IMR-90 (cell line): ENCODE data around the gene KIAA0825. TPM values are rescaled to one million over a fixed set of nuclear protein-coding genes. Genes with fewer than 3 reads are reported as not detected.

Experiments used
- ATAC-seq: fragments of 200-7000 bp; cut with Tn5 transposase; 2 replicates; pipeline ENCODE4 v1.9.1; 2020; ENCODE audit warnings: low read depth, mild to moderate bottlenecking, moderate library complexity
- BruUV-seq: library from RNA; stranded (reverse); fragments of 400-500 nt; replicated peaks from 2 replicates; lab custom pipeline; 2021; lab: Mats Ljungman, UMichigan
- CTCF ChIA-PET: fragments of 300-600 bp; formaldehyde crosslinking; extraction: SDS; loops from one replicate; lab custom pipeline; 2021; ENCODE audit warnings: antibody characterized with exemption; lab: Yijun Ruan, JAX
- POLR2A ChIA-PET: fragments of 300-600 bp; sonication (Branson Sonifier 250); formaldehyde crosslinking; loops from one replicate; lab custom pipeline; 2022; ENCODE audit warnings: antibody characterized with exemption; ENCODE audit not compliant: unreplicated experiment; lab: Charles Lee
- DNase-seq: peaks from one replicate; pipeline ENCODE4 v3.0.0; 2013
- H2AFZ ChIP-seq: replicated peaks from 2 replicates; pipeline ENCODE3; 2013; ENCODE audit warnings: low read length, mild to moderate bottlenecking; ENCODE audit not compliant: poor library complexity
- H2AK5ac ChIP-seq: 2 replicates; pipeline ENCODE4 v1.6.1; 2013; ENCODE audit warnings: low read depth, low read length, inconsistent platforms
- H2AK9ac ChIP-seq: replicated peaks from 2 replicates; pipeline ENCODE3; 2013; ENCODE audit warnings: mild to moderate bottlenecking, low read depth, low read length, moderate library complexity; ENCODE audit not compliant: poor library complexity
- H2BK120ac ChIP-seq: 2 replicates; pipeline ENCODE4 v1.6.1; 2013; ENCODE audit warnings: low read depth, low read length, inconsistent platforms
- H2BK15ac ChIP-seq: 3 replicates; pipeline ENCODE4 v1.6.1; 2013; ENCODE audit warnings: low read depth, low read length, inconsistent platforms
- H2BK20ac ChIP-seq: 2 replicates; pipeline ENCODE4 v1.6.1; 2013; ENCODE audit warnings: low read depth, mild to moderate bottlenecking, inconsistent platforms, low read length, moderate library complexity
- H2BK5ac ChIP-seq: 2 replicates; pipeline ENCODE4 v1.6.1; 2013; ENCODE audit warnings: mild to moderate bottlenecking, low read depth, low read length, inconsistent platforms; ENCODE audit not compliant: poor library complexity, severe bottlenecking
- H3K14ac ChIP-seq: replicated peaks from 2 replicates; pipeline ENCODE4 v1.6.1; 2013; ENCODE audit warnings: low read depth, low read length, inconsistent platforms
- H3K18ac ChIP-seq: 2 replicates; pipeline ENCODE4 v1.6.1; 2013; ENCODE audit warnings: low read depth, low read length, control low read depth
- H3K23ac ChIP-seq: 2 replicates; pipeline ENCODE4 v1.6.1; 2013; ENCODE audit warnings: low read depth, low read length, inconsistent platforms
- H3K27ac ChIP-seq: 2 replicates; pipeline ENCODE4 v1.5.1; 2013; ENCODE audit warnings: mild to moderate bottlenecking, control low read depth, low read length; ENCODE audit not compliant: insufficient read depth
- H3K27me3 ChIP-seq: 2 replicates; pipeline ENCODE4 v1.6.1; 2013; ENCODE audit warnings: low read length; ENCODE audit not compliant: control insufficient read depth, insufficient read depth
- H3K36me3 ChIP-seq: 2 replicates; pipeline ENCODE4 v1.6.1; 2013; ENCODE audit warnings: low read length, mixed read lengths; ENCODE audit not compliant: control insufficient read depth, insufficient read depth
- H3K4ac ChIP-seq: 2 replicates; pipeline ENCODE4 v1.6.1; 2013; ENCODE audit warnings: low read depth, low read length, inconsistent platforms
- H3K4me1 ChIP-seq: 2 replicates; pipeline ENCODE4 v1.6.1; 2013; ENCODE audit warnings: low read length, mixed read lengths; ENCODE audit not compliant: control insufficient read depth, insufficient read depth
- H3K4me2 ChIP-seq: 2 replicates; pipeline ENCODE4 v1.6.1; 2013; ENCODE audit warnings: low read depth, mild to moderate bottlenecking, control low read depth, low read length, moderate library complexity
- H3K4me3 ChIP-seq: 2 replicates; pipeline ENCODE4 v1.5.1; 2013; ENCODE audit warnings: low read depth, mild to moderate bottlenecking, control low read depth, low read length, moderate library complexity; ENCODE audit not compliant: insufficient read depth
- H3K56ac ChIP-seq: 2 replicates; pipeline ENCODE4 v1.6.1; 2013; ENCODE audit warnings: low read length, inconsistent platforms; ENCODE audit not compliant: insufficient read depth; ENCODE audit errors: extremely low read depth
- H3K79me1 ChIP-seq, 2 experiments: 2 replicates each; pipeline ENCODE4 v1.6.1; 2013; ENCODE audit warnings: low read length in 2 of 2, inconsistent platforms in 1 of 2, low read depth in 1 of 2
- H3K9ac ChIP-seq: 2 replicates; pipeline ENCODE4 v1.6.1; 2013; ENCODE audit warnings: low read depth, low read length, control low read depth
- H3K9me1 ChIP-seq: 2 replicates; pipeline ENCODE4 v1.6.1; 2013; ENCODE audit warnings: low read length, inconsistent platforms; ENCODE audit not compliant: insufficient read depth
- H3K9me3 ChIP-seq: 2 replicates; pipeline ENCODE4 v1.6.1; 2013; ENCODE audit warnings: low read length; ENCODE audit not compliant: control insufficient read depth, insufficient read depth
- H4K20me1 ChIP-seq: 2 replicates; pipeline ENCODE4 v1.6.1; 2013; ENCODE audit warnings: low read length, inconsistent platforms; ENCODE audit not compliant: insufficient read depth
- H4K5ac ChIP-seq: 2 replicates; pipeline ENCODE4 v1.6.1; 2013; ENCODE audit warnings: mild to moderate bottlenecking, low read depth, low read length, control low read depth
- H4K8ac ChIP-seq, 2 experiments: 2 replicates each; pipeline ENCODE4 v1.6.1; 2013; ENCODE audit warnings: low read depth in 2 of 2, low read length in 2 of 2, control low read depth in 1 of 2, inconsistent platforms in 1 of 2
- H4K91ac ChIP-seq: 2 replicates; pipeline ENCODE4 v1.6.1; 2013; ENCODE audit warnings: low read depth, low read length, inconsistent platforms; ENCODE audit not compliant: insufficient read depth
- CEBPB ChIP-seq: IDR thresholded peaks from 2 replicates; pipeline ENCODE4 v1.6.1; 2012; ENCODE audit warnings: low read depth, low read length, improper control_type of control experiment
- MAFK ChIP-seq: IDR thresholded peaks from 2 replicates; pipeline ENCODE4 v1.6.1; 2012; ENCODE audit warnings: low read depth, low read length, improper control_type of control experiment
- NFE2L2 ChIP-seq: fragments of 150-350 bp; IDR thresholded peaks from 2 replicates; pipeline ENCODE4 v1.6.1; 2016; ENCODE audit warnings: low read depth, mild to moderate bottlenecking, low read length
- WGBS, 2 experiments: methylation state at CpG; one replicate each; pipeline versions ENCODE4 v1.1.5 to v1.1.7; 2013; ENCODE audit warnings: missing lambda C conversion rate in 2 of 2; ENCODE audit not compliant: insufficient read length in 1 of 2; ENCODE audit errors: extremely low coverage in 2 of 2; 5-methylcytosine and 5-hydroxymethylcytosine counted together
- dilution Hi-C: fragments of 300-500 bp; cut with HindIII; formaldehyde crosslinking; loops from one replicate; pipeline ENCODE4 v1.14.3; 2018; ENCODE audit warnings: low sequenced_read_pairs; ENCODE audit not compliant: unreplicated experiment
- in situ Hi-C: fragments of 300-500 bp; cut with MboI; formaldehyde crosslinking; loops from 3 replicates; pipeline ENCODE4 v1.14.3; 2019; ENCODE audit warnings: low sequenced_read_pairs, inconsistent platforms, mixed read lengths
- intact Hi-C: fragments of 100-400 bp; cut with micrococcal nuclease; formaldehyde crosslinking; loops from 2 replicates; pipeline ENCODE4 v1.10.0; 2022
- polyA plus RNA-seq, 3 experiments: library from polyadenylated mRNA; depleted of rRNA; stranded (reverse); fragments of >200 nt; gene quantifications; 2 replicates each; pipeline ENCODE4 v1.2.3, GENCODE V29; 2012; ENCODE audit warnings: low replicate concordance in 1 of 3
- total RNA-seq: library from RNA; depleted of rRNA; stranded (reverse); fragments of >200 nt; gene quantifications from 2 replicates; pipeline ENCODE4 v1.2.3, GENCODE V29; 2012

The KIAA0825 gene
- total and polyA plus RNA-seq, 2 of the 4 experiments (the other 2 are of a cell fraction): 0.46 to 1.8 TPM

- Histone ChIP-seq H3K4me1 (no peaks in the 10 kb centered on the region), H2AFZ (no peak overlapping the region), H2BK5ac (no peak overlapping the region), H3K14ac (no peak overlapping the region), H3K9ac (no peak overlapping the region), H2AK9ac (no peak overlapping the region), H3K18ac (no peak overlapping the region), H3K4ac (no peak overlapping the region), H3K79me1 (no peaks in the 10 kb centered on the region), H4K91ac (no peak overlapping the region), H4K20me1 (no peaks in the 10 kb centered on the region), H3K27ac (no peak overlapping the region), H2BK20ac (no peak overlapping the region), H3K4me3 (no peak overlapping the region), H4K8ac (no peak overlapping the region), H3K9me1 (no peaks in the 10 kb centered on the region), H3K23ac (no peak overlapping the region), H3K27me3 (no peaks in the 10 kb centered on the region), H2BK120ac (no peak overlapping the region), H2AK5ac (no peak overlapping the region), H3K4me2 (no peak overlapping the region), H3K9me3 (no peaks in the 10 kb centered on the region), H4K5ac (no peak overlapping the region), H3K56ac (no peak overlapping the region), H2BK15ac (no peak overlapping the region), H3K36me3 (no peaks in the 10 kb centered on the region)
- TF ChIP-seq CEBPB (peak; percentile 46; the same call in 1 of the 2 replicates), MAFK (peak; percentile 99), NFE2L2 (no peak)
- in situ Hi-C loops: no loop called here
- ChIA-PET POLR2A (no interaction called here), CTCF (no interaction called here)
- dilution Hi-C loops: no loop called here
- no peak for ATAC-seq
- WGBS, 2 experiments: no CpG with 5 or more reads among the region's 2 CpGs
- no peak for DNase-seq
- no TSS peak for BruUV-seq
- intact Hi-C loops: no loop called here
Measured at GRCh38 chr5:94367900-94368299, 250.5 kb downstream of the KIAA0825 start.
